Measurements from ENCODE around the gene CUBN. TPM values are rescaled to one million over a fixed set of nuclear protein-coding genes. Genes with fewer than 3 reads are reported as not detected.

CUBN gene
- polyA plus RNA-seq, 1 experiment = 0.76 TPM

GRCh38 chr10:17144757-17145156, 15.1 kb upstream of the CUBN start:
- ChIA-PET CTCF (no interaction called here), POLR2A (no interaction called here)
- Histone ChIP-seq H3K4me3 (ENCODE audit: low read depth, low read length) (no peak overlapping the region), H3K27me3 (ENCODE audit: control insufficient read depth, insufficient read depth, low read length) (no peaks in the 10 kb centered on the region), H3K9me3 (ENCODE audit: control insufficient read depth, insufficient read depth, low read length) (no peaks in the 10 kb centered on the region), H3K27ac (ENCODE audit: low read depth, low read length) (no peak overlapping the region)
- DNase-seq (ENCODE audit: low read depth, low spot score) = no peak
- TF ChIP-seq CTCF (IDR thresholded peaks at IDR 0.05; ENCODE audit: low read depth, low read length) = no peak

- no peak for TF ChIP-seq CTCF (IDR thresholded peaks at IDR 0.05; ENCODE audit: low read depth, low read length)
- POLR2A ChIA-PET = no interaction called here
- H3K27ac ChIP-seq (ENCODE audit: low read depth, low read length) = no peak overlapping the region
- DNase-seq (ENCODE audit: low read depth, low spot score) = no peak
- H3K4me3 ChIP-seq (ENCODE audit: low read depth, low read length) = no peak overlapping the region
- no peaks in the 10 kb centered on the region for H3K27me3 ChIP-seq (ENCODE audit: control insufficient read depth, insufficient read depth, low read length)
- H3K9me3 ChIP-seq (ENCODE audit: control insufficient read depth, insufficient read depth, low read length) = no peaks in the 10 kb centered on the region
- CTCF ChIA-PET = no interaction called here
Measured at GRCh38 chr10:17144032-17144431, 14.4 kb upstream of the CUBN start.

GRCh38 chr10:17143055-17143690, 13.6 kb upstream of the CUBN start:
- Histone ChIP-seq H3K4me3 (ENCODE audit: low read depth, low read length) (no peak overlapping the region), H3K27ac (ENCODE audit: low read depth, low read length) (no peak overlapping the region), H3K9me3 (ENCODE audit: control insufficient read depth, insufficient read depth, low read length) (no peaks in the 10 kb centered on the region), H3K27me3 (ENCODE audit: control insufficient read depth, insufficient read depth, low read length) (no peaks in the 10 kb centered on the region)
- TF ChIP-seq CTCF (IDR thresholded peaks at IDR 0.05; ENCODE audit: low read depth, low read length) = no peak
- CTCF ChIA-PET = no interaction called here
- POLR2A ChIA-PET = no interaction called here
- DNase-seq (ENCODE audit: low read depth, low spot score) = no peak

GRCh38 chr10:17141504-17142229, 12.1 kb upstream of the CUBN start:
- Histone ChIP-seq H3K27ac (ENCODE audit: low read depth, low read length) (no peak overlapping the region), H3K27me3 (ENCODE audit: control insufficient read depth, insufficient read depth, low read length) (no peaks in the 10 kb centered on the region), H3K4me3 (ENCODE audit: low read depth, low read length) (no peak overlapping the region), H3K9me3 (ENCODE audit: control insufficient read depth, insufficient read depth, low read length) (no peaks in the 10 kb centered on the region)
- TF ChIP-seq CTCF (IDR thresholded peaks at IDR 0.05; ENCODE audit: low read depth, low read length) = no peak
- no peak for DNase-seq (ENCODE audit: low read depth, low spot score)
- ChIA-PET CTCF (no interaction called here), POLR2A (no interaction called here)

- no peak for TF ChIP-seq CTCF (IDR thresholded peaks at IDR 0.05; ENCODE audit: low read depth, low read length)
- Histone ChIP-seq H3K4me3 (ENCODE audit: low read depth, low read length) (no peak overlapping the region), H3K9me3 (ENCODE audit: control insufficient read depth, insufficient read depth, low read length) (no peaks in the 10 kb centered on the region), H3K27ac (ENCODE audit: low read depth, low read length) (no peak overlapping the region), H3K27me3 (ENCODE audit: control insufficient read depth, insufficient read depth, low read length) (no peaks in the 10 kb centered on the region)
- DNase-seq (ENCODE audit: low read depth, low spot score) = no peak
- CTCF ChIA-PET = no interaction called here
- POLR2A ChIA-PET = no interaction called here
Measured at GRCh38 chr10:17140386-17140761, 10.8 kb upstream of the CUBN start.
